NCI-H524 treated with DMSO at 0.1 percent for 48 hours (cell line): ENCODE results near the gene TBX6.
"Not testable (repeated sequence)": the region's sequence is repeated elsewhere in the genome, so short reads cannot be mapped to it uniquely, and the experiment has no call there.

Experiments used
- DNase-seq: peaks from one replicate; lab custom pipeline; 2025; lab: John Stamatoyannopoulos, UW

Gene TBX6, protein sequence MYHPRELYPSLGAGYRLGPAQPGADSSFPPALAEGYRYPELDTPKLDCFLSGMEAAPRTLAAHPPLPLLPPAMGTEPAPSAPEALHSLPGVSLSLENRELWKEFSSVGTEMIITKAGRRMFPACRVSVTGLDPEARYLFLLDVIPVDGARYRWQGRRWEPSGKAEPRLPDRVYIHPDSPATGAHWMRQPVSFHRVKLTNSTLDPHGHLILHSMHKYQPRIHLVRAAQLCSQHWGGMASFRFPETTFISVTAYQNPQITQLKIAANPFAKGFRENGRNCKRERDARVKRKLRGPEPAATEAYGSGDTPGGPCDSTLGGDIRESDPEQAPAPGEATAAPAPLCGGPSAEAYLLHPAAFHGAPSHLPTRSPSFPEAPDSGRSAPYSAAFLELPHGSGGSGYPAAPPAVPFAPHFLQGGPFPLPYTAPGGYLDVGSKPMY

DNA sequence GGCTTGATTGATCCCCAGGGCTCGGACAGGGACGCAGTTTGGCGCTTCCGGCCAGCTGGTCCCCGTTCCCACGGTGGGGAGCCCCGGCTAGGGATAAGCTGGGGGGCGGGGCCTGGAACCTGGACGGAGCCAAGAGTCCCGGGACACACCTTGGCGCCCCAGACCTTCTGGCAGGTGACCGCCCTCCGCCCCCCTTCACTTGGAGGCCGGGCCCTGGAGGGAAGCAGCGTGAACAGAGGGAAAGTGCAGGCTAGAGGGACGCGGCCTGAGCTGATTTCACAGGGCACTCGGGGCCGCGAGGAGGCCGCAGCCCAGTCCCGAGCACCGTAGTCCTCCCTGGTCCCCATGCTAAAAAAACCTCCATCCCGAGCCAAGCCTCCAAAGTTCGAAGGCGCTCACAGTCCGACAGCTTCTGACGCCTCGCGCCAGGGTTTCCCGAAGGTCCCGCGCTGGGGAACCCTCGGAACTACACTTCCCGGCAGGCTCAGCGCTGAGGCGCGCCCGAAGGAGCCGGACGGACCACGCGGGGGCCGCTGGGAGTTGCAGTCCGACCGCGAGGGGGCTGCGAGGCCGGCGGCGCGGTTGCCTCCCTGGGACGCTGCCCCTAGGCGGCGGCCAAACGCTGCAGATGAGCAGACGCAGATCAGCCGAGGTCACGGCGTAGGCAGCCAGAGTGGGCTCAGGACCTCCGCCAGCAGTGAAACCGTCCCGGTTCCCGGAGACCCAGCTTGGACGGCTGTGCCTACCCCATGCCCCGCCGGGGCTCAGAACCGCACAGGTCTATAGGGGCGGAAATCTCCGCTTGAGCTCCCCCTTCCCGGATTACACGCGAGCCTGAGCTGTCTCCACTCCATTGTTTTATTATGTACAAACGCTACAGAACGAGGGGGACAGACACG is at the start of gene TBX6:
TBX6 (minus strand) TSS at position 451 of the 899 bp plus-strand sequence. CDS start 731 bp downstream, outside the sequence.
- DNase-seq: peak; percentile 61

DNA sequence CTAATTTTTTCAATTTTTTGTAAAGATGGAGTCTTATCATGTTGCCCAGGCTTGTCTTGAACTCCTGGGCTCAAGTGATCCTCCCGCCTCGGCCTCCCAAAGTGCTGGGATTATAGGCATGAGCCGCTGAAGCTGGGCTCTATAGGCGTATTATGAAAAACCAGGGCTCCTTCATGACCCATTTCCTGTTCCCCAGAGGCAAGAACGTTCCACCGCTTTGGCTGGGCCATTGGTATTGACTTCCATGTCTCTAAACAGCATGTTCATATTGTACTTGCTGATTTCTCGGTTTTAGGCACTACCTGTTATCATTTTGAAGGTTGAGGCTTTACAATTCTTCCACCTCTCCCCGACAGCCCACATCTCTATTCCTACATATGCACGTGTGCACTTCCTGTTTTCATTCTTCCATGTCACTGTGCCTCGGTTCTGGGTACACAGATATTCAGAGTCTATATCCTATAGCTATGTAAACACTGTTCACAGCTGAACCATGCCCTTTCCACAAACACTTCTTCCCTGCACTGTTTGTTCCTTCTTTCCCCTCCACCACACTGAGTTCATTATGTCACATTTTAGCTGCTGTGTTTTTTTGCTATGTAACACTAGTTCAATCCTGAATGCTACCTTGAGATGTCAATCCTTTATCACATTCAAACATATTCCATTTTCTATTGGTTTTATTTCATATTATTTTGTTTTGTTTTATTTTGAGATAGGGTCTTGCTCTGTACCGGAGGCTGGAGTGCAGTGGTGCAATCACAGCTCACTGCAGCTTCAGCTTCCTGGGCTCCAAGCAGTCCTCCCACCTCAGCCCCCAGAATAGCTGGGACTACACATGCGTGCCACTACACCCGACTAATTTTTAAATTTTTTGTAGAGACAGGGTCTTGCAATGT is 48.1 kb upstream of the TBX6 start:
- DNase-seq: no peak

DNA sequence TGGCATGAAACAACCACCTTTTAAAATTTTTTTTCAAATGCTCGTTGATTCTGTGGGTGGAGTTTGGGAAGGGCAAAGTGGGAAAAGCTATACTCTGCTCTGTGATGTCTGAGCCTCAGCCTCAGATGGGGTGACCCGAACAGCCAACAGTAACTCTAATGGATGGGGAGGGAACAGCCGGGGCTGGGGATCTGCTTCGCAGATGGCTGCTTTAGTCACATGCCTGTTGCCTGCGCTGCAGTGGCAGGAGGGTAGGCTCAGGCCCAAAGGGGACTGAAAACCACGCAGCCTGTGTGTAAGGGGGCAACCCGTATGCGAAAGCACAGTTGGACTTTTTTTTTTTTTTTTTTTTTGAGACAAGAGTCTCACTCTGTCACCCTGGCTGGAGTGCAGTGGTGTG is 46.2 kb upstream of the TBX6 start:
- no peak for DNase-seq

- DNase-seq: no peak
These were observed 45.4 kb upstream of the TBX6 start for GRCh38 chr16:30136971-30137605.

DNA sequence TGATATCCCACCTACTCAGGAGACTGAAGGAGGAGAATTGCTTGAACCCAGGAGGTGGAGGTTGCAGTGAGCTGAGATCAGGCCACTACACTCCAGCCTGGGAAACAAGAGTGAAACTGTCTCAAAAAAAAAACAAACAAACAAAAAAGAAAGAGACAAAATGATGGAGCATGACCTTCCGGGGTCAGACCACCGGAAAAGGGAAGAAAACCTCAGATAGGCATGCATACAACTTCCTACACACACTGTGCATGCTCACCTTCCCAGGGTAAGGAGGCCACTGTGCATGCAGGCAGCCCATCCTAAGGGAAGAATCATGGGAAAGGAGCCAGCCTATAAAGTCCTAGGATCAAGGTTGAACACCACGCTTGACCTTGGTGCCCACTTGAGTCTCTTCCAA is 40.9 kb upstream of the TBX6 start:
- DNase-seq: no peak

GRCh38 chr16:30131869-30132475 is 40.2 kb upstream of the TBX6 start:
- DNase-seq: peak; percentile 98

- DNase-seq: no peak
These were observed 36.3 kb upstream of the TBX6 start for GRCh38 chr16:30127993-30128392.

DNA sequence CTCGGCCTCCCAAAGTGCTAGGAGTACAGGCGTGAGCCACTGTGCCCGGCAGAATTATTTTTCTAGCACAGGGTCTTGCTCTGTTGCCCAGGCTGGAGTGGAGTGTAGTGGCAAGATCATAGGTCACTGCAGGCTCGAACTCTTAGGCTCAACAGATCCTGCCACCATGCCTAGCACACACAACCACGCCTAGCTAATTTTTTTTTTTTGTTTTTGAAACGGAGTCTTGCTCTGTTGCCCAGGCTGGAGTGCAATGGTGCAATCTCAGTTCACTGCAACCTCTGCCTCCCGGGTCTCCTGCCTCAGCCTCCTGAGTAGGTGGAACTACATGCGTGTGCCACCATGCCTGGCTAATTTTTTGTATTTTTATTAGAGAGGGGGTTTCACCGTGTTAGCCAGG is 34.0 kb upstream of the TBX6 start:
- DNase-seq: not testable (repeated sequence)

DNA sequence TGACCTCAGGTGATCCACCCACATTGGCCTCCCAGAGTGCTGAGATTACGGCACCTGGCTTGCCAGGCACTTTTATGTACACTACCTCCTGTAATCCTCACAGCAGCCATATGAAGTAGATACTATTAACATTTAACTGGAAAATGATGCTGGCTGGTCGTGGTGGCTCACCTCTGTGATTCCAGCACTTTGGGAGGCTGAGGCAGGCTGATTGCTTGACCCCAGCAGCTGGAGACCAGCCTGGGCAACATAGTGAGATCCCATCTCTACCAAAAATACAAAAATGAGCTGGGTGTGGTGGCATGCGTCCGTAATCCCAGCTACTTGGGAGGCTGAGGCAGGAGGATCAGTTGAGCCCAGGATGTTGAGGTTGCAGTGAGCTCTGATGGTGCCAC is 33.3 kb upstream of the TBX6 start:
- no peak for DNase-seq

DNA sequence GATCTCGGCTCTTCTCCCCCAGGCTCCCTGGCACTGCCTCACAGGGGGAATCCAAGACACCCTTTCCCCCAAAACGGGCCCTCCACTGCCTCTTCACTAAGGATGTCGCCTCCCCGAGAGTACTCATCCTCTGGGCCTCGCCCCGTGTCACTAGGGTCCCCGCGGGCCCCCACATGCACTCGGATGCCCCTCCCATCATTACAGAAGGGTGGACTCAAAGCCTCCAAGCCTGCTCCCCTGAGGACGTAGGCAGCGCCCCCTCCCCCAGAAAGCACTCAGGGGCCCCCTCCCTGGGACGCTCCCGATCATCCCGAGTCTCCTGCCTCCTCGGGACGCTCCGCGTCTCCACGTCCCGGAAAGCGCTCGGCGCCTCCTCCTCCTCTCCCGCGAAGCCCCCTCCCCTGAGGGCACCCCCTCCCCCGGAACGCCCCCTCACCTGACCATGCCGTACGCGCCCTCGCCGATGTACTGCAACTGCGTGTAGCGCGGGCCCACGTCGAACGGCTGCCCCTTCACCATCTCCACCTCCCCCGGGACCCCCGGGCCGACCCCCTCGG is 31.0 kb upstream of the TBX6 start:
- no peak for DNase-seq

DNA sequence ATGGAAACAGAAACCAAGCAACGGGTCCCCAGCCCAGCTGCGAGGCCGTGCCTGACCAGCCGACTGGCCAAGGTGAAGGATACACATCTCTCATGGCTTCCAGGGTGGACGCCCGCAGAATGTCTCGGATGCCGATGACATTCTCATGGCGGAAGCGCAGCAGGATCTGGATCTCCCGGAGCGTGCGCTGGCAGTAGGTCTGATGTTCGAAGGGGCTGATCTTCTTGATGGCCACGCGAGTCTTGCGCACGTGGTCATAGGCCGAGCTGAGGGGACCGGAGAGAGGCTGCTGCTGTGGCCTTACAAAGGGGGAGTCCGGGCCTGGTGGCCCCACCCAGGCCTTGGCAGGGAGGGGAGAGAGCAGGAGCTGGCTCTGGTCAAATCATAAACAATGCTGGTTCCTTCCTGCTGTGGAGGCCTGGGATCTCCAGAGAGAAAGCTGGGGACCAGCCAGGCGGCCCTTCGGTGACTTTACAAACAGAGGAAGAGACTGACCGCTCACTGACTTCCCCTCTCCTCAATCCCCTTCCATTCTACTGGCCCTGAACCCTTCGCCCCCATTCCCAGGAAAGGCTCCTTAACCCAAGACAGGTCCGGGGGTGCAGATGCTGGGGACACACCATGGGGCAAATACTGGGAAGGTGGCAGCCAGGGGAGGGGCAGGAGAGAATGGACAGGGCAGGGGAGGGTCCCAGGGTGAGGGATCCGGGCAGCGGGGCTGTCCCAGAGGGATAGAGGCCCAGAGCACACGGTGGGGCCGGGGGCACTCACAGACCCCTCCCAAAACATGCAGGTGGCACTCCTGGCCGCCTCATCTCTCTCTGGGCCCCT is 30.2 kb upstream of the TBX6 start:
- no peak for DNase-seq

- no peak for DNase-seq
These were observed 28.8 kb upstream of the TBX6 start for GRCh38 chr16:30120340-30121105.

GRCh38 chr16:30119428-30119827 is 27.7 kb upstream of the TBX6 start:
- no peak for DNase-seq

DNA sequence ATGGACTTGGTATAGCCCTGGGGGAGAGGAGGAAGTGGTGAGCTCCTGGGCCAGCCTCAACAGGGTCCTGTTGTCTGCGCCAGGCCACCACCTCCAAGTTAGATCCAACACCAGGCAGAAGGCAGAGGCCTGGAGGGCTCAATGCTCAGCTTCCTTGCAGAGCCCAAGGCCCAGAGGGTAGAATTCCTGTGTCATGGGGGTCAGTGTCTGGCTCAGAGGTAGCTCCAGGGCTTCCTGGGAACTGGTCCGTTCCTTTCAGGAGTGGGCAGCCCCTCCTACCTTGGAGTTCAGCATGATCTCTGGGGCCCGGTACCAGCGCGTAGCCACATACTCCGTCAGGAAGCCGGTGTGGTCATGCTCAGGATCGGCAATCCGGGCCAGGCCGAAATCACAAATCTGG is 26.0 kb upstream of the TBX6 start:
- DNase-seq: no peak

- DNase-seq: no peak
These were observed 24.8 kb upstream of the TBX6 start for GRCh38 chr16:30116291-30117207.

- no peak for DNase-seq
These were observed 23.5 kb upstream of the TBX6 start for GRCh38 chr16:30115238-30115637.

DNA sequence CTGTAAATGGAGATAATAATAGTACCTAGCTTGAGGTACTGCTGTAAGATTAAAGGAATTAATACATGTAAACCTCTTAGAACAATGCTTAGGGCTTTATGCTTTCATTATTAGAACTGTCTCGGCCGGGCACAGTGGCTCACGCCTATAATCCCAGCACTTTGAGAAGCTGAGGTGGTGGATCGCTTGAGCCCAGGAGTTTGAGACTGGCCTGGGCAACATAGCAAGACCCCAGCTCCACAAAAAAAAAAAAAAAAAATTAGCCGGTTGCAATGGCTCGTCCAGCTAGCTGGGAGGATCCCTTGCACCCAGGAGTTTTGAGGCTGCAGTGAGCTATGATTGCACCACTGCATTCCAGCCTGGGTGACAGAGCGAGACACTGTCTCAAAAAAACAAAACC is 23.1 kb upstream of the TBX6 start:
- DNase-seq: not testable (repeated sequence)

DNA sequence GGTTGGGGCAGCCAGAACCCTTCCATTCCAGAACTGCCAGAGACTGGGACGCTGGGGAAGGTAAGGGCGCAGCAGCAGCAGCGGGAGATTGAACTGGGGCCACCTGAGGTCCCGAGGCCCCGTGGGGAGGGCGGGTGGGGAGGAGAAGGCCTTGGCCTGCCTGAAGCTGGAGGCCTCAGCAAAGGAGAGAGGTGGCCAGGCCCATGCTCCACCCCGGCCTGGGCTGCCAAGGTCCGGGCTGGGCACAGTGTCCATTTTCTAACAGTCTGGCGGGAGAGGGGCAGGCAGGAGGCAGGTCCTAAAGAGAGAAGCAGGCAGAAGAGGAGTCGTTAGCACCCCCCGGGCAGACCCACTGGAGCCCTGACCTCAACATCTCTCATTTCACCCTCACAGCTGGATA is 22.7 kb upstream of the TBX6 start:
- DNase-seq: no peak
